Body of pancreas (tissue), 4 donors: ENCODE results near the gene HHEX.

Experiments used
- POLR2A ChIP-seq, 3 donors: fragments of 450-650 bp; IDR thresholded peaks; one replicate each; pipeline ENCODE4 v1.6.1; 2016; ENCODE audit warnings: antibody characterized with exemption in 3 of 3, mild to moderate bottlenecking in 2 of 3
- TF ChIP-seq, protein P1 (sequence below), 7 experiments: fragments of 450-650 bp in 4 of 7; fragments of 200-600 bp in 3 of 7; sonication (generic) in 3 of 7; IDR thresholded peaks; one replicate each; pipeline ENCODE4 v1.5.1; 2016 to 2019; ENCODE audit warnings: antibody characterized with exemption in 7 of 7

DNA sequence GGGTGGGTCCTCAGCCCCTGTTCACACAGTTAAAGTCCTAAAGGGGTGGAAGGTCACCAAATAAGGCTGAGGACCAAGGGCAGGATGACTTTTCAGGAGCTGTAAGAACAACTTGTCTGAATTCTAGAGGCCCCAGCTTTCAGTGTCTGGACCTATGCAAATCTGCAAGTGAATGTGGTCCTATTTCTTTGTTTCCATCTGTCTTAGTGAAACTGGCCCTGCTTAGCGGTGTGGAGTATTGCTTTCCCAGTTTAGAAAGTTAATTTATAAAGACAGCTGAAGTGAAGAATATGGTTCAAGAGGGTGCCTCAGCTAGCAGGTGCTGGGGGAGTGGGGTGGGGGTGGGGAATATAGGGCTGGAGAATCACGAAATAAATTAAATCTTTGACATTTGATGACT, 40.1 kb downstream of the HHEX start:
- no peak for TF ChIP-seq POLR2A (IDR thresholded peaks at IDR 0.05)
- TF ChIP-seq, protein P1, sequence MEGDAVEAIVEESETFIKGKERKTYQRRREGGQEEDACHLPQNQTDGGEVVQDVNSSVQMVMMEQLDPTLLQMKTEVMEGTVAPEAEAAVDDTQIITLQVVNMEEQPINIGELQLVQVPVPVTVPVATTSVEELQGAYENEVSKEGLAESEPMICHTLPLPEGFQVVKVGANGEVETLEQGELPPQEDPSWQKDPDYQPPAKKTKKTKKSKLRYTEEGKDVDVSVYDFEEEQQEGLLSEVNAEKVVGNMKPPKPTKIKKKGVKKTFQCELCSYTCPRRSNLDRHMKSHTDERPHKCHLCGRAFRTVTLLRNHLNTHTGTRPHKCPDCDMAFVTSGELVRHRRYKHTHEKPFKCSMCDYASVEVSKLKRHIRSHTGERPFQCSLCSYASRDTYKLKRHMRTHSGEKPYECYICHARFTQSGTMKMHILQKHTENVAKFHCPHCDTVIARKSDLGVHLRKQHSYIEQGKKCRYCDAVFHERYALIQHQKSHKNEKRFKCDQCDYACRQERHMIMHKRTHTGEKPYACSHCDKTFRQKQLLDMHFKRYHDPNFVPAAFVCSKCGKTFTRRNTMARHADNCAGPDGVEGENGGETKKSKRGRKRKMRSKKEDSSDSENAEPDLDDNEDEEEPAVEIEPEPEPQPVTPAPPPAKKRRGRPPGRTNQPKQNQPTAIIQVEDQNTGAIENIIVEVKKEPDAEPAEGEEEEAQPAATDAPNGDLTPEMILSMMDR (IDR thresholded peaks at IDR 0.05) = no peak
